GM06990 (cell line): ENCODE results near the gene ABHD1.
"Not testable (repeated sequence)": the region's sequence is repeated elsewhere in the genome, so short reads cannot be mapped to it uniquely, and the experiment has no call there.

Experiments used
- DNase-seq: peaks from one replicate; pipeline ENCODE4 v3.0.0-alpha.2; 2011; ENCODE audit not compliant: insufficient read length; ENCODE audit errors: extremely low read depth
- H3K27me3 ChIP-seq: replicated peaks from 2 replicates; pipeline ENCODE4 v1.6.0; 2011; ENCODE audit warnings: low read length; ENCODE audit not compliant: control insufficient read depth, insufficient read depth
- H3K36me3 ChIP-seq: 2 replicates; pipeline ENCODE4 v1.5.1; 2011; ENCODE audit warnings: low read length; ENCODE audit not compliant: control insufficient read depth, insufficient read depth
- H3K4me3 ChIP-seq: replicated peaks from 2 replicates; pipeline ENCODE4 v1.5.1; 2011; ENCODE audit warnings: low read depth, mild to moderate bottlenecking, control low read depth, low read length
- TF ChIP-seq, protein P1 (sequence below): IDR thresholded peaks from 2 replicates; pipeline ENCODE4 v1.5.1; 2011; ENCODE audit warnings: low read length, control low read depth, mild to moderate bottlenecking, inconsistent platforms; ENCODE audit not compliant: insufficient read depth, poor library complexity, severe bottlenecking

Gene ABHD1

DNA sequence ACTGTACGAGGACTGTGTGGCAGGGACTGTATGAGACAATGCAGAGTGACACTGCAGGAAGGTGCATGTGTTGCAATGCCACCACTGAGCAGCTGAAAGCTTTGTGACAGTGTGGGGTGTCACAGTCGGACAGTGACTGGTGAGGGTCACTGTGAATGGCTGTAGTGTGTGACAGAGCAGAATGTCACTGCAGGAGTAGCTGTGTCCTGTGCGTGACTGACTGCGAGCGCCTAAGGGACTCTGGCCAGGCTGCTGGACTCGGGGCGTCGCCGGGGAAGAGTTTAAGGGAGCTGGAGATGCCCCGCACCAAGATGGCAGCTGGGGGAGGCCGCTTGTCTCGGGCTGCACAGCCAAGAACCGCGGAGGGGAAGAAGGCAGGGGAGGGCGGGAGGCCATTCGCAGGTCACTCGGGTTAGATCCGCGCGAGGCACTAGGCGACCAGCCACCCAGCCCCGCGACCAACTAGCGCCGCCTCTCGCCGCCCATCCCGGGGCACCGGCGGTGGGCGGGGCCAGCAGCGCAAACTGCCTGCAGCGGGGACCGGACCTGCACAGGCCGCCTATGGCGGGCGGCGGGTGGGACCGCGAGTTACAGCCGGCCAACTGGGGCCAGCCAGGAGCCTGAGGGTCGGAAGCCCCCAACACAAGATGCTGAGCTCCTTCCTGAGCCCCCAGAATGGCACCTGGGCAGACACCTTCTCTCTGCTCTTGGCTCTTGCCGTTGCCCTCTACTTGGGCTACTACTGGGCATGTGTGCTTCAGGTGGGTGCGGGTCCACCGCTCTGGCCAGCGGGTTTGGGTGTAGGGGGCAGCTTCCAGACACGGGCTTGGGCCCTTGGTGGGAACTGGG is at the start of gene ABHD1:
TSS of gene ABHD1 (plus strand) at position 514 of the 849 bp plus-strand sequence. CDS start at position 648, 134 bp downstream.
- H3K4me3 ChIP-seq: peak within 1 kb of the TSS; percentile 72
- no peaks in the 10 kb centered on the region for H3K36me3 ChIP-seq
- TF ChIP-seq, protein P1, sequence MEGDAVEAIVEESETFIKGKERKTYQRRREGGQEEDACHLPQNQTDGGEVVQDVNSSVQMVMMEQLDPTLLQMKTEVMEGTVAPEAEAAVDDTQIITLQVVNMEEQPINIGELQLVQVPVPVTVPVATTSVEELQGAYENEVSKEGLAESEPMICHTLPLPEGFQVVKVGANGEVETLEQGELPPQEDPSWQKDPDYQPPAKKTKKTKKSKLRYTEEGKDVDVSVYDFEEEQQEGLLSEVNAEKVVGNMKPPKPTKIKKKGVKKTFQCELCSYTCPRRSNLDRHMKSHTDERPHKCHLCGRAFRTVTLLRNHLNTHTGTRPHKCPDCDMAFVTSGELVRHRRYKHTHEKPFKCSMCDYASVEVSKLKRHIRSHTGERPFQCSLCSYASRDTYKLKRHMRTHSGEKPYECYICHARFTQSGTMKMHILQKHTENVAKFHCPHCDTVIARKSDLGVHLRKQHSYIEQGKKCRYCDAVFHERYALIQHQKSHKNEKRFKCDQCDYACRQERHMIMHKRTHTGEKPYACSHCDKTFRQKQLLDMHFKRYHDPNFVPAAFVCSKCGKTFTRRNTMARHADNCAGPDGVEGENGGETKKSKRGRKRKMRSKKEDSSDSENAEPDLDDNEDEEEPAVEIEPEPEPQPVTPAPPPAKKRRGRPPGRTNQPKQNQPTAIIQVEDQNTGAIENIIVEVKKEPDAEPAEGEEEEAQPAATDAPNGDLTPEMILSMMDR: peak; percentile 1
- peak; percentile 59 for DNase-seq
- peaks cover 3% of the 10 kb centered on the region for H3K27me3 ChIP-seq

DNA sequence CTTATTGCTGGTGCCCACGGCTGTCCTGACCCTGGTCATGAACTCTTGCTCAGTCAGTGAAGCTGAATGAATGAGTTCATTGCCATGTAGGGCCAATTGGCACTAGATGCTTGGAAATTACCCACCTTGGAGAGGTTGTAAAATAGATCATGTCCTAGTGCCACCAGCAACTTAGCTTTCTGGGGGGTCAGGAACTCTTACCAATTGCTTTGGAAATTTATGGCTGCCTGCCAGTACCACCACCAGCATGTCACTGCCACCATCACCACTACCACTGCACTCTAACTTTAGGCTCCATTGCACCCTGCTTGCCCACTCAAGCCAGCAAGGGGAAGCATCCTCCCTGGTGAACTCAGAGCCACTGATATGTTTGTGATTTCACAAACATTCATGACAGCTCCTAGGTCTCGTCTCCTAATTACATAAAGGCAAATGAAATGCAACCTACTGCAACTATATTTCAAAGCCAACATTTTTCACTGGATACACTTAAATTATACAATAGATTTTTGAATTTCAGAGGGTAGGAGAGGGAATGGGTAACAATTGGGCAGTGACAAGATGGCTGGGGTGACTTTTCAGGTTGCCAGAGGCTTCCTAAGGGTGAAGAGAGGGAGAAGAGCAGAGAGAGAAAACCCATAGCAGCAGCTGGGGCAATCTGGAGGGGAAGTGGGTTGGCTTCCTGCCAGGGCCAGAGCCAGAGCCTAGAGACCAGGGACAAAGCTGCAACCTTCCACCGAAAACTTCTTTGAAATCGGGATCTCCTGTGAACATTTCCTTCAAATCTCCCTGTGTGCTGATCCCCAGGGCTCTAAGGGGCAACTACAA is 48.7 kb upstream of the ABHD1 start:
- Histone ChIP-seq H3K4me3 (no peak overlapping the region), H3K36me3 (no peaks in the 10 kb centered on the region), H3K27me3 (no peaks in the 10 kb centered on the region)
- DNase-seq: peak; percentile 52
- TF ChIP-seq, protein P1: no peak

DNA sequence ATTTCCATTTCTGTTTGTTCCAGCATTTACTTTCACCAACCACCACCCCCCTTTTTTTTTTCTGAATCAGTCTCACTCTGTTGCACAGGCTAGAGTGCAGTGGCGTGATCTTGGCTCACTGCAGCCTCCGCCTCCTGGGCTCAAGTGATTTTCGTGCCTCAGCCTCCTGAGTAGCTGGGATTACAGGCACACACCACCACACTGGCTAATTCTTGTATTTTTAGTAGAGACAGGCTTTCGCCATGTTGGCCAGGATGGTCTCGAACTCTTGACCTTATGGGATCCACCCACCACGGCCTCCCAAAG is 48.1 kb upstream of the ABHD1 start:
- not testable (repeated sequence) for H3K27me3 ChIP-seq, H3K36me3 ChIP-seq, H3K4me3 ChIP-seq, DNase-seq

DNA sequence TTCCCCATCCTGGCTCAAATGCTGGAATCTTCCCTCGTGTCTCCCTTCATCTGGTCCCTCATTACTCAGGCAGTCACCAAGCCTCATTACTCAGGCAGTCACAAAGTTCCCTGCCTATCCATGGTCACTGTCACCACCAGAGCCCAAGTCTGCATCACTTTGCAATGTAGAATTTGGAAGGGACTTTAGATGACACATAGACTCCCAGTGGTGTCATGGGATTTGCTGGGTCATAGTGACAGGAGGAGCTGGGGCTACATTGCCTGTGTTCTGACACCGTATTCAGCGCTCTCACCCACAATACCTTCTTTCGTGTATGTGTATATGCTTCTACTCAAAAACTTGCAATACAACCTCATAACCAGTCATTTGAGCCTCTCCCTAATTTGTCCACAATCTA is 47.3 kb upstream of the ABHD1 start:
- Histone ChIP-seq H3K4me3 (no peak overlapping the region), H3K27me3 (no peaks in the 10 kb centered on the region), H3K36me3 (no peaks in the 10 kb centered on the region)
- no peak for DNase-seq
- TF ChIP-seq, protein P1: no peak

DNA sequence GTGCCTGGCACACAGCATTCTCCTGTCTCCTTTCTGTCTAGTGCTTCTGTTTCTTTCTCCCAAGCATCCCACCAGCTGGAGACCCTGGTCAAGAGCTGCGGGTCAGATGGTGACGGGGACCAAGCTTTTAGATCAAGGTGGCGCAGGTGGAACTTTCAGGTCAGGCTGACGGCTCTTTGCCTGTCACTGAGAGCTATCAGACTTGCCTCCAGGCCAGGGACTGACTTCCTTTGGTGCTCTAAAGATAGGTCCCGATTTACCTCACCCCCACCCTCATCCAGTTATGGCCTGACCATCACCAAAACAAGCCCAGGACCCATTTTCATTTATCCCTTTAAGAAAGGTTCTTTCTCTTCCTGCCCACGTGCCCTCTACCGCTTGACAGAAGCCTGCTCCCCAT is 46.4 kb upstream of the ABHD1 start:
- Histone ChIP-seq H3K27me3 (no peaks in the 10 kb centered on the region), H3K4me3 (no peak overlapping the region), H3K36me3 (no peaks in the 10 kb centered on the region)
- TF ChIP-seq, protein P1: no peak
- no peak for DNase-seq

DNA sequence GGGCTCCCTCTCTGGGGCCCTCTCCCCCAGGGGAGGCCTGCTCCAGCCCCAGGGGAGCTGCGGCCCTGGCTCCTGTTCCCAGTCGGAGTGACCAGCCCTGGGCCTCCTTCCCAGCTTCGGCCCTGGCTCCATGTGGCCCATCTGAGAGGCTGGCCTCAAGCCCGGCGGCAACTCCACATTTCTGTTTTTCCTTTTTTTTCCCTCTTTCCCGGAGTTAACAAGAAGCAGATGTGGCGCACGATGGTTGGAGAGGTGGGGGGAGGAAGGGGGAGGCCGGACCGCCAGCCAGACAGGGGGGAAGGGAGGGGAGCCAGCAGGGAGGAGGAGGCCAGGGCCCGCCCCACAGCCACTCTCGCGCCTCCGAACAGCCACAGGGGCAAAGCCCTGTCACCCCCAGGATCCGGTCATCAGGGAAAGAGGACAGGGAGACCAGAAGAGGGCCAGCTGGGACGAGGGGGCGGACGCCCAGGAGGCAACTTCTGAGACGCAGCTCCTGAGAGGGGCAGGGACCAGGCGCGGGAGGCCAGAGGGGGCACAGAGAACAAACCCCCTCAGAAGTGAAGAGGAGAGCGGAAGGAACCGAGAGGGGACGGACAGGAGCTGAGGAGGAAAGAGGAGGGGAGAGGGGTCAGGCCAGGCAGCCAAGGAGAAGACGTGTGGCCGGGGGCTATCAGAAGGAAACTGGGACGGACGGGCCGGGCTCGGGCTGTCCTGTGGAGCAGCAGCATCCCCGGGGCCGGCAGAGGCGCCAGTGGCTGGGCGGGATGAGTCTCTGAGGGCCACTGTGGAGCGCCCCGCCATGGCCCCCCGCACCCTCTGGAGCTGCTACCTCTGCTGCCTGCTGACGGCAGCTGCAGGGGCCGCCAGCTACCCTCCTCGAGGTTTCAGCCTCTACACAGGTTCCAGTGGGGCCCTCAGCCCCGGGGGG is 45.1 kb upstream of the ABHD1 start, which contains the start of gene EMILIN1:
TSS of gene EMILIN1 (plus strand) at position 349 of the 928 bp plus-strand sequence. CDS start at position 800, 451 bp downstream.
- no peak within 1 kb of the TSS for H3K4me3 ChIP-seq
- DNase-seq: no peak
- H3K27me3 ChIP-seq: no peaks in the 10 kb centered on the region
- no peaks in the 10 kb centered on the region for H3K36me3 ChIP-seq
- TF ChIP-seq, protein P1: no peak
